CD14-positive monocyte (primary cell): Measurements from ENCODE around the gene SETBP1. TPM values are rescaled to one million over a fixed set of nuclear protein-coding genes. Genes with fewer than 3 reads are reported as not detected.

ENCODE experiments used
- DNase-seq, 3 donors: peaks; one replicate each; pipeline ENCODE4 v3.0.0-alpha.2; 2011 to 2022
- H2AFZ ChIP-seq: 2 replicates; pipeline ENCODE4 v1.6.0; 2012; ENCODE audit warnings: mild to moderate bottlenecking, low read depth, low read length, inconsistent platforms; ENCODE audit not compliant: insufficient read depth, poor library complexity, severe bottlenecking
- H3K27ac ChIP-seq, 2 donors: 1 replicate in 1 of 2; 2 replicates in 1 of 2; pipeline ENCODE4 v1.5.1; 2012 to 2013; ENCODE audit warnings: low read length in 2 of 2, control low read depth in 1 of 2, inconsistent platforms in 1 of 2, low read depth in 1 of 2, mild to moderate bottlenecking in 1 of 2
- H3K27me3 ChIP-seq, 2 donors: one replicate each; pipeline versions ENCODE4 v1.6.0 to v1.6.1; 2011 to 2013; ENCODE audit warnings: low read length in 2 of 2; ENCODE audit not compliant: control insufficient read depth in 2 of 2, insufficient read depth in 2 of 2
- H3K36me3 ChIP-seq, 2 donors: replicated peaks in 1 of 2; 1 replicate in 1 of 2; 2 replicates in 1 of 2; pipeline versions ENCODE4 v1.5.1 to v1.6.1; 2012 to 2013; ENCODE audit warnings: low read length in 2 of 2, control low read depth in 1 of 2, inconsistent platforms in 1 of 2, mild to moderate bottlenecking in 1 of 2; ENCODE audit not compliant: insufficient read depth in 2 of 2, control insufficient read depth in 1 of 2
- H3K4me1 ChIP-seq, 2 donors: 1 replicate in 1 of 2; 2 replicates in 1 of 2; pipeline versions ENCODE4 v1.5.1 to v1.6.1; 2012 to 2013; ENCODE audit warnings: low read length in 2 of 2, control low read depth in 1 of 2, inconsistent platforms in 1 of 2, mild to moderate bottlenecking in 1 of 2, moderate library complexity in 1 of 2; ENCODE audit not compliant: insufficient read depth in 2 of 2, control insufficient read depth in 1 of 2
- H3K4me2 ChIP-seq: replicated peaks from 2 replicates; pipeline ENCODE3; 2012; ENCODE audit warnings: low read length, moderate library complexity, mild to moderate bottlenecking; ENCODE audit not compliant: poor library complexity, severe bottlenecking; ENCODE audit errors: extremely low read depth
- H3K4me3 ChIP-seq, 3 experiments: fragments of 200-600 bp in 1 of 3; sonication (generic) in 1 of 3; replicated peaks in 1 of 3; 1 replicate in 2 of 3; 2 replicates in 1 of 3; pipeline ENCODE4 v1.5.1; 2011 to 2013; ENCODE audit warnings: low read length in 3 of 3, mild to moderate bottlenecking in 3 of 3, control low read depth in 2 of 3, low read depth in 2 of 3, inconsistent platforms in 1 of 3, moderate library complexity in 1 of 3
- H3K79me2 ChIP-seq: 2 replicates; pipeline ENCODE4 v1.6.0; 2012; ENCODE audit warnings: mild to moderate bottlenecking, control low read depth, inconsistent platforms, low read length, moderate library complexity; ENCODE audit not compliant: insufficient read depth
- H3K9ac ChIP-seq: 2 replicates; pipeline ENCODE4 v1.6.0; 2017; ENCODE audit warnings: low read length, mild to moderate bottlenecking; ENCODE audit not compliant: insufficient read depth, poor library complexity, severe bottlenecking
- H3K9me3 ChIP-seq, 2 donors: replicated peaks in 1 of 2; 1 replicate in 1 of 2; 2 replicates in 1 of 2; pipeline versions ENCODE4 v1.5.1 to v1.6.1; 2012 to 2013; ENCODE audit warnings: low read length in 2 of 2, control low read depth in 1 of 2; ENCODE audit not compliant: control insufficient read depth in 1 of 2, insufficient read depth in 1 of 2
- H4K20me1 ChIP-seq: 2 replicates; pipeline ENCODE4 v1.6.0; 2012; ENCODE audit warnings: mild to moderate bottlenecking, low read length, control low read depth, moderate library complexity; ENCODE audit not compliant: insufficient read depth
- H3K27ac Mint-ChIP-seq, 7 donors: one replicate each; pipeline ENCODE4 v1.8.0; 2020; ENCODE audit warnings: mild to moderate bottlenecking in 7 of 7, mixed read lengths in 7 of 7, moderate library complexity in 6 of 7, inconsistent platforms in 2 of 7
- H3K27me3 Mint-ChIP-seq, 3 donors: one replicate each; pipeline ENCODE4 v1.8.0; 2021 to 2022; ENCODE audit warnings: low read depth in 3 of 3, mild to moderate bottlenecking in 3 of 3, mixed read lengths in 3 of 3, moderate library complexity in 3 of 3, inconsistent platforms in 1 of 3
- H3K36me3 Mint-ChIP-seq, 2 donors: one replicate each; pipeline ENCODE4 v1.8.0; 2020; ENCODE audit warnings: mixed read lengths in 2 of 2, inconsistent platforms in 1 of 2, mild to moderate bottlenecking in 1 of 2
- H3K4me1 Mint-ChIP-seq: one replicate; pipeline ENCODE4 v1.8.0; 2020; ENCODE audit warnings: mild to moderate bottlenecking, mixed read lengths
- H3K4me3 Mint-ChIP-seq, 2 donors: one replicate each; pipeline ENCODE4 v1.8.0; 2020; ENCODE audit warnings: mild to moderate bottlenecking in 2 of 2, mixed read lengths in 2 of 2, moderate library complexity in 1 of 2
- H3K9me3 Mint-ChIP-seq, 7 donors: one replicate each; pipeline ENCODE4 v1.8.0; 2020 to 2022; ENCODE audit warnings: mixed read lengths in 7 of 7, mild to moderate bottlenecking in 6 of 7, moderate library complexity in 6 of 7, inconsistent platforms in 2 of 7
- WGBS: methylation state at CpG from one replicate; pipeline ENCODE4 v1.1.5; 2013; ENCODE audit warnings: missing lambda C conversion rate; ENCODE audit not compliant: insufficient coverage; 5-methylcytosine and 5-hydroxymethylcytosine counted together
- intact Hi-C, 2 donors: fragments of 100-400 bp; cut with micrococcal nuclease; formaldehyde crosslinking; loops; one replicate each; pipeline versions ENCODE4 v1.15.0 to v1.15.1; 2023
- polyA plus RNA-seq, 3 donors: library from polyadenylated mRNA; depleted of rRNA in 1 of 3; unstranded in 2 of 3; stranded (reverse) in 1 of 3; fragments of 300-500 nt in 2 of 3; fragments of >200 nt in 1 of 3; fragmentation: Illumina TruSeq in 2 of 3; gene quantifications; 1 replicate in 2 of 3; 2 replicates in 1 of 3; pipeline ENCODE4 v1.2.3, GENCODE V29; 2012 to 2021
- TF ChIP-seq, protein P1 (sequence below): fragments of 200-600 bp; IDR thresholded peaks from one replicate; pipeline ENCODE4 v1.8.0; 2022; ENCODE audit warnings: antibody characterized with exemption, mild to moderate bottlenecking

Gene SETBP1
- polyA plus RNA-seq, 3 donors: 0.01 to 1.2 TPM; not detected in 1

- H4K20me1 ChIP-seq: no peaks in the 10 kb centered on the region
- no peak overlapping the region for H3K4me3 Mint-ChIP-seq
- H3K4me1 ChIP-seq: no peaks in the 10 kb centered on the region
- 96% methylated on average over 3 of the region's 6 CpGs for WGBS
- H3K36me3 Mint-ChIP-seq: no peaks in the 10 kb centered on the region
- no peaks in the 10 kb centered on the region for H3K4me1 Mint-ChIP-seq
- intact Hi-C loops: no loop called here
- TF ChIP-seq, protein P1, sequence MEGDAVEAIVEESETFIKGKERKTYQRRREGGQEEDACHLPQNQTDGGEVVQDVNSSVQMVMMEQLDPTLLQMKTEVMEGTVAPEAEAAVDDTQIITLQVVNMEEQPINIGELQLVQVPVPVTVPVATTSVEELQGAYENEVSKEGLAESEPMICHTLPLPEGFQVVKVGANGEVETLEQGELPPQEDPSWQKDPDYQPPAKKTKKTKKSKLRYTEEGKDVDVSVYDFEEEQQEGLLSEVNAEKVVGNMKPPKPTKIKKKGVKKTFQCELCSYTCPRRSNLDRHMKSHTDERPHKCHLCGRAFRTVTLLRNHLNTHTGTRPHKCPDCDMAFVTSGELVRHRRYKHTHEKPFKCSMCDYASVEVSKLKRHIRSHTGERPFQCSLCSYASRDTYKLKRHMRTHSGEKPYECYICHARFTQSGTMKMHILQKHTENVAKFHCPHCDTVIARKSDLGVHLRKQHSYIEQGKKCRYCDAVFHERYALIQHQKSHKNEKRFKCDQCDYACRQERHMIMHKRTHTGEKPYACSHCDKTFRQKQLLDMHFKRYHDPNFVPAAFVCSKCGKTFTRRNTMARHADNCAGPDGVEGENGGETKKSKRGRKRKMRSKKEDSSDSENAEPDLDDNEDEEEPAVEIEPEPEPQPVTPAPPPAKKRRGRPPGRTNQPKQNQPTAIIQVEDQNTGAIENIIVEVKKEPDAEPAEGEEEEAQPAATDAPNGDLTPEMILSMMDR: no peak
- peaks cover 0 to 5% of the 10 kb centered on the region in 2 donors for H3K27me3 ChIP-seq
- H3K27me3 Mint-ChIP-seq: peaks cover 5 to 15% (median 11%) of the 10 kb centered on the region in 3 donors
- no peak overlapping the region for H2AFZ ChIP-seq
- H3K27ac ChIP-seq: no peak overlapping the region
- H3K9ac ChIP-seq: no peak overlapping the region
- H3K4me3 ChIP-seq: no peak overlapping the region
- no peaks in the 10 kb centered on the region for H3K79me2 ChIP-seq
- no peak overlapping the region for H3K27ac Mint-ChIP-seq
- DNase-seq: no peak
- H3K9me3 ChIP-seq: no peaks in the 10 kb centered on the region
- H3K4me2 ChIP-seq: no peak overlapping the region
- H3K36me3 ChIP-seq: no peaks in the 10 kb centered on the region
- H3K9me3 Mint-ChIP-seq: peaks cover 0 to 2% (median 0%) of the 10 kb centered on the region in 7 donors
Observed at GRCh38 chr18:44815108-44815507, 134.4 kb downstream of the SETBP1 start.

DNA sequence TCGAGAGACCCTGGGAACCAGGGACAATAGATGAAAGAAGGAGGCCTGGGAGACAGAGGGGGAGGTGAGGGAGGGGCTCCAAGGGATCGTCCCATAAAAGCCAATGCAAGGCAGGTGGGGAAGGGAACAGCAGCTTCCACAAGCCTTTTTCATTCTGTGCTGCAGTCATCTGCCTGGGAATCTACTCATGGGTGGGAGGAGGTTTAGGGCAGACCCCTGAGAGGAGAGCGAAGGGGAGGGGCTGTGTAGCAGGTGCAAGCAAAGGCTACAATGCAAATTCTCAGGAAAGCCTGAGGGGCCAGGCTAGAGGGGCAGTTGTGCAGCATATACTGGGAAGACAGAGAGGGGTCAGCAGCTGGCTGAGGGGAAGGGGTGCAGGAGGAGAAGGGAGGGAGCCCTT, 135.4 kb downstream of the SETBP1 start:
- H3K36me3 ChIP-seq: no peaks in the 10 kb centered on the region
- no peak overlapping the region for H3K4me3 ChIP-seq
- no peaks in the 10 kb centered on the region for H3K9me3 ChIP-seq
- no peaks in the 10 kb centered on the region for H4K20me1 ChIP-seq
- TF ChIP-seq, protein P1: no peak
- 83% methylated on average over 1 of the region's 3 CpGs for WGBS
- H3K4me1 ChIP-seq: no peaks in the 10 kb centered on the region
- H3K4me2 ChIP-seq: no peak overlapping the region
- Mint-ChIP-seq H3K4me1 (no peaks in the 10 kb centered on the region), H3K27me3 (peaks cover 8 to 20% (median 15%) of the 10 kb centered on the region in 3 donors), H3K9me3 (peaks cover 0 to 2% (median 0%) of the 10 kb centered on the region in 7 donors), H3K27ac (no peak overlapping the region), H3K36me3 (no peaks in the 10 kb centered on the region), H3K4me3 (no peak overlapping the region)
- peaks cover 0 to 3% of the 10 kb centered on the region in 2 donors for H3K27me3 ChIP-seq
- no peaks in the 10 kb centered on the region for H3K79me2 ChIP-seq
- H3K9ac ChIP-seq: no peak overlapping the region
- intact Hi-C loops: no loop called here
- no peak for DNase-seq
- no peak overlapping the region for H2AFZ ChIP-seq
- no peak overlapping the region for H3K27ac ChIP-seq
